ENCODE results near the gene DCLRE1B.

DNA sequence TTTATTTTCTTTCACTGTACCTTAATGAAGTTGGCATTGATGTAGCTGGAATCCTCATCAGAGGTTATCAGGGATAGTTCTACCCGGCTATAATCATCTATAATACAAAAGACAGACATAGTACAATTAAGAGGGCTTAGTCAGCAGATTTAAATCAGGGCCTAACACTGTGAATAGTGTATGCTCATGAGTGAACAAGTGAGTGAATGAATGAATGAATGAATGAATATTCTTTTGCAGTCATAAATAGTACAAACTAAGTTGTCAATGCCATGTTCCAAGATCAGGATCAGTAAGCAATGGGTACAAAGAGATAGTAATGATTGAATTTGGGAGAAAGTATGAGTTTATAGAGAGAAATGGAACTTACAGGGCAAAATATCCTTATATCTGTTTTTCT is 46.1 kb upstream of the DCLRE1B start:
- TF ChIP-seq CTCF (IDR thresholded peaks at IDR 0.05) (no peak), POLR2A (IDR thresholded peaks at IDR 0.05) (no peak)
